SJSA1 (cell line): Measurements from ENCODE around the gene JOSD1. TPM values are rescaled to one million over a fixed set of nuclear protein-coding genes. Genes with fewer than 3 reads are reported as not detected.

Source experiments
- DNase-seq, 2 experiments: peaks; one replicate each; pipeline ENCODE4 v3.0.0-alpha.2; 2015 to 2020; ENCODE audit warnings: low spot score in 2 of 2, low read depth in 1 of 2
- H3K27ac ChIP-seq: fragments of 250-450 bp; sonication (Bioruptor Pico); 2 replicates; pipeline ENCODE4 v1.5.1; 2020; ENCODE audit warnings: mild to moderate bottlenecking, moderate library complexity
- H3K27me3 ChIP-seq: fragments of 250-450 bp; sonication (Bioruptor Pico); replicated peaks from 2 replicates; pipeline ENCODE4 v1.5.1; 2020; ENCODE audit warnings: mild to moderate bottlenecking, moderate library complexity
- H3K36me3 ChIP-seq: fragments of 250-450 bp; sonication (Bioruptor Pico); 2 replicates; pipeline ENCODE4 v1.5.1; 2020; ENCODE audit warnings: mild to moderate bottlenecking
- H3K4me1 ChIP-seq: fragments of 250-450 bp; sonication (Bioruptor Pico); replicated peaks from 2 replicates; pipeline ENCODE4 v1.6.1; 2021; ENCODE audit warnings: mild to moderate bottlenecking
- H3K4me3 ChIP-seq: fragments of 250-450 bp; sonication (Bioruptor Pico); 2 replicates; pipeline ENCODE4 v1.5.1; 2020; ENCODE audit warnings: mild to moderate bottlenecking
- H3K9me3 ChIP-seq: fragments of 250-450 bp; sonication (Bioruptor Pico); replicated peaks from 2 replicates; pipeline ENCODE4 v1.5.1; 2020; ENCODE audit warnings: mild to moderate bottlenecking
- total RNA-seq: library from RNA; depleted of rRNA; stranded (reverse); fragments of >200 nt; shearing (Covaris generic); gene quantifications from 2 replicates; pipeline ENCODE4 v1.2.3, GENCODE V29; 2014

The JOSD1 gene
- total RNA-seq, 1 experiment from 2014 or later: 67.0 TPM

DNA sequence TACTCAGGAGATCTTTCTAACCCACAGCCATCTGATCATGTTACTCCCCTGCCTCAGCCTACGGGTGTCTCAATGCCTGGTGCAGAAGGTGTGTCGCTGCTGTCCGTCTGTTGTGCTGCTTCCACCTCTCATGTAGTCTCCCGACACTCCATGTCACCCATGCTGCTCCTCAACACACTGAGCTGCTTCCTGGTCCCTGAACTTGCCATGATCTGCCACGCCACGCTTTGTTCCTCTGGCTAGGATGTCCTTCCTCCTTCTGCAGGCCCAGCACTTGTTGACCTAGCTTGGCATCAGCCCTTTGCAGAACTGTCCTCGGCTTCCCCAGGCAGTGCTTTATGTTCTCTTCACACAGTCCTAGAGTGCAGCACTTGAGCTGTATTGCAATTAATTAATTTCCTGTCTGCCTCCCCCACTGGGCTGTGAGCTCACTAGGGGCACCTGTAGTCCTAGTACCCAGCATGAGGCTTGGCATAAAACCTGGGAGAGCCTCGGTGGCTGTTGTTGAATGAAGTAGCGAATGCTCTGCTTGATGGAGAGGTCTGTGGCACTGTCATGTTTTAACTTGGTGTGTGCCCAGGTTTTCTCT is 14.5 kb upstream of the JOSD1 start:
- peaks cover 49% of the 10 kb centered on the region for H3K36me3 ChIP-seq
- H3K4me3 ChIP-seq: no peak overlapping the region
- H3K4me1 ChIP-seq: peaks cover 14% of the 10 kb centered on the region
- H3K27ac ChIP-seq: no peak overlapping the region
- no peak for DNase-seq
- H3K9me3 ChIP-seq: no peaks in the 10 kb centered on the region
- no peaks in the 10 kb centered on the region for H3K27me3 ChIP-seq

- Histone ChIP-seq H3K4me1 (peaks cover 11% of the 10 kb centered on the region), H3K27me3 (no peaks in the 10 kb centered on the region), H3K9me3 (no peaks in the 10 kb centered on the region), H3K4me3 (no peak overlapping the region), H3K27ac (no peak overlapping the region), H3K36me3 (peaks cover 56% of the 10 kb centered on the region)
- DNase-seq: no peak
Measured at GRCh38 chr22:38713921-38714320, 13.2 kb upstream of the JOSD1 start.

GRCh38 chr22:38712486-38713207 is 11.9 kb upstream of the JOSD1 start:
- Histone ChIP-seq H3K27ac (no peak overlapping the region), H3K4me3 (no peak overlapping the region), H3K27me3 (no peaks in the 10 kb centered on the region), H3K9me3 (no peaks in the 10 kb centered on the region), H3K4me1 (peaks cover 2% of the 10 kb centered on the region), H3K36me3 (peaks cover 55% of the 10 kb centered on the region)
- DNase-seq: no peak

DNA sequence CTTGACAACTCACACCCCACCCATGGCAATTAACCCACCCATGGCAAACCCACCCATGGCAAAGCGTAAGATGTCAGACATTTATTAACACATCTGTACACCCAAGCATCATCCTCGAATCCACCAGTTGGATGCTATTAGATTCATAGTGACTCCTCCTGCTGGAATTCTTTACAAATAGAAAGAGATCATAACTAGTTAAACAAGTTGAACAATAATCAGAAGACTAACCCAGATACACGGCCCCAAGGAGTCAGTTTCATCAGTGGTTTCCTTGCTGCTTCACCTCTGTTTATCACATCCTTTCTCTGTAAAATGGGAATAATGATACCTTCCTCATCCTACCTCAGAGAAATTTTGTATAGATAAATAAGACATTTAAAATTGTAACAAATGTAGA is 10.1 kb upstream of the JOSD1 start:
- Histone ChIP-seq H3K4me3 (no peak overlapping the region), H3K27me3 (no peaks in the 10 kb centered on the region), H3K9me3 (no peaks in the 10 kb centered on the region), H3K27ac (no peak overlapping the region), H3K36me3 (peaks cover 44% of the 10 kb centered on the region), H3K4me1 (peaks cover 11% of the 10 kb centered on the region)
- DNase-seq: no peak

DNA sequence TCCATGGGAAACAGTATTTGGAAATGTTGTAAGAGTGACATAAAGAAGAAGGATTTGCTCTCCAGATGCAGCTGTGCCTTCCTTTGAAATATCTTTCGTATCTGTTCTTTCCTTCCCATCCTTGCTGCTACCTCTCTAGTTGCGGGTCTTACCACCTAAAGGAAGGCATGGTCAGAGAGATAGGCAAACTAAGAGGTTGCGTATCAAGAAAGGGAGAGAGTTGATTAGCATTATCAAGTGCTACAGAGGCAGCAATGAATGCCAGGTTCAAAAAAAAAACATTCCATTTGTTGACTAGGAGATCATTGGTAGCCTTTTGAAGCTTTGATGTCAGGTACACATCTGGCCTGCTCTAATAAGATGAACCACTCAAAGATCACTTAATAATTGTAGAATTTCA is 9.6 kb upstream of the JOSD1 start:
- no peak overlapping the region for H3K27ac ChIP-seq
- no peaks in the 10 kb centered on the region for H3K9me3 ChIP-seq
- peaks cover 43% of the 10 kb centered on the region for H3K36me3 ChIP-seq
- DNase-seq: no peak
- H3K27me3 ChIP-seq: no peaks in the 10 kb centered on the region
- H3K4me1 ChIP-seq: peaks cover 11% of the 10 kb centered on the region
- H3K4me3 ChIP-seq: no peak overlapping the region

GRCh38 chr22:38709306-38709705 is 8.6 kb upstream of the JOSD1 start:
- no peak overlapping the region for H3K4me3 ChIP-seq
- DNase-seq: no peak
- H3K36me3 ChIP-seq: peaks cover 43% of the 10 kb centered on the region
- H3K9me3 ChIP-seq: no peaks in the 10 kb centered on the region
- H3K27ac ChIP-seq: no peak overlapping the region
- peaks cover 18% of the 10 kb centered on the region for H3K4me1 ChIP-seq
- H3K27me3 ChIP-seq: no peaks in the 10 kb centered on the region

DNA sequence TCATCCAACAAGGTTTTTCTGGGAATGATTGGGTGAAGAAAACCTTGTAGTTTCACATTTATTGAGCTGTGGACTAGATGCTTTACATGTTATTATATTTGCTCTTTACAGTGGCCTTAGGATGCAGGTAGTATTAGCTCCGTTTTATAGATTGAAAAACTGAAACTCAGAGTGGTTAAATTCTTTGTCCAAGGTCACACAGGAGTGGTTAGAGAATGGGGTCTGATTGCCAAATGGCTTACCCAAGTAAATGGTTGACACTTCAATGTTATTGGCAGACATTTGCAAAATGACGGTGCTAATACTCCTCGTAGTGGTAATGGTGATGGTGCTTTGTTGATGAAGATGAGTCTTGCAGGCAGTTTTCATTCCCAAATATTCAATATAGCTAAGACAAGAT is 7.2 kb upstream of the JOSD1 start:
- H3K9me3 ChIP-seq: no peaks in the 10 kb centered on the region
- H3K4me3 ChIP-seq: no peak overlapping the region
- peaks cover 43% of the 10 kb centered on the region for H3K36me3 ChIP-seq
- DNase-seq: no peak
- H3K27ac ChIP-seq: no peak overlapping the region
- no peaks in the 10 kb centered on the region for H3K27me3 ChIP-seq
- H3K4me1 ChIP-seq: peaks cover 18% of the 10 kb centered on the region

GRCh38 chr22:38707346-38707745 is 6.6 kb upstream of the JOSD1 start:
- Histone ChIP-seq H3K4me3 (no peak overlapping the region), H3K27ac (peak overlapping the region; percentile 75; the same call in 1 of the 2 replicates), H3K36me3 (peaks cover 37% of the 10 kb centered on the region), H3K4me1 (peaks cover 18% of the 10 kb centered on the region), H3K9me3 (no peaks in the 10 kb centered on the region), H3K27me3 (no peaks in the 10 kb centered on the region)
- DNase-seq: no peak

DNA sequence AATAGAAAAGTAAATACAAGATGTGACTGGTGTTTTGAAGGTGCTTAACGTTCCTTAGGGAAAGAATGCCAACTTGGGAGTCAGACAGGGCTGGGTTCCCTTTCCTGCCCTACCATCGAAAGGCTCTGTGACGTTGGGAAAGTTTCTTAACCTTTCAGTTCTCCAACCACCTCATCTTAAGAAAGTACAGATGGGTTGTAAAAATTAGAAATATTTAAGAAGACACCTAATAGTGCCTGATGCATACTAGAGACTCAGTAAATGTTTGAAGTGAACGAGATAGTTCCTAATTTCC is 6.1 kb upstream of the JOSD1 start:
- Histone ChIP-seq H3K27ac (peak overlapping the region; percentile 75), H3K27me3 (no peaks in the 10 kb centered on the region), H3K4me3 (peak overlapping the region; percentile 90), H3K36me3 (peaks cover 32% of the 10 kb centered on the region), H3K4me1 (peaks cover 18% of the 10 kb centered on the region), H3K9me3 (no peaks in the 10 kb centered on the region)
- no peak for DNase-seq

GRCh38 chr22:38706101-38706900 is 5.6 kb upstream of the JOSD1 start:
- peaks cover 21% of the 10 kb centered on the region for H3K4me1 ChIP-seq
- peak overlapping the region; percentile 75 for H3K27ac ChIP-seq
- peak in 1 of 2 experiments; percentile 62 for DNase-seq
- H3K27me3 ChIP-seq: no peaks in the 10 kb centered on the region
- H3K9me3 ChIP-seq: no peaks in the 10 kb centered on the region
- H3K36me3 ChIP-seq: peaks cover 30% of the 10 kb centered on the region
- H3K4me3 ChIP-seq: peak overlapping the region; percentile 90

- peaks cover 35% of the 10 kb centered on the region for H3K36me3 ChIP-seq
- H3K9me3 ChIP-seq: peaks cover 6% of the 10 kb centered on the region; the same call in 1 of the 2 replicates
- peak within 1 kb of the TSS; percentile 75 for H3K27ac ChIP-seq
- peak; percentile 99 to 100 for DNase-seq
- peaks cover 29% of the 10 kb centered on the region for H3K4me1 ChIP-seq
- no peaks in the 10 kb centered on the region for H3K27me3 ChIP-seq
- H3K4me3 ChIP-seq: peak within 1 kb of the TSS; percentile 90
Measured at GRCh38 chr22:38705235-38706100, 4.7 kb upstream of the JOSD1 start, which contains the start of gene GTPBP1. Gene GTPBP1 (plus strand): TSS chr22:38705944. CDS start chr22:38705956, 12 bp downstream.

DNA sequence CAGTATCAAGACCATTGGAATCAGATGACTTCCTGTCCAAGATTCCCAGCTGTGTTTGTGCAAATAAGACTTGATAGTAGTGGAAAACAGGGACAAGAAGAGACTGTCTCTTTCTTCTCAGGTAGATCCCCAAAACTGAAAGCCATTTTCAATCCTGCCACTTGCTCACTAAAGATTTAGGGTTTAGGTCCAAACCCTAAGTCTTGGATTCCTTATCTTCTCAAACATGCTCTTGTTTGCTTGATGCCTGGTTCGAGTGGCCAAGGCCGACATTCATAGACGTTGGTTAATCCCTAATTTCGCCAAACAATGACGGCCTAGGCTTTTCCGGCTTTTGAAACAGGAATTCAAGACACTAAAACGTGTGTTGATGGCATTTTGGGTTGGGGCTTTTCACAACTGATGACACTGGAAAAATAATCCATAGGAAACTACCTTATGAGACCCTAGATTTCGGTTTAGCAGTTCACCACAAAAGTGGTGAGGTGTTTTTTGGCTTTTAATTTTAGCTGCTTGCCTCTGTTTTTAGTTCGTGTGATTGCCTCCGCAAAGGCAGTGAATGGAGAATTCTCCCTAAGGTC is 4.0 kb upstream of the JOSD1 start:
- H3K36me3 ChIP-seq: peaks cover 30% of the 10 kb centered on the region
- H3K27me3 ChIP-seq: no peaks in the 10 kb centered on the region
- peaks cover 6% of the 10 kb centered on the region; the same call in 1 of the 2 replicates for H3K9me3 ChIP-seq
- H3K4me1 ChIP-seq: peaks cover 29% of the 10 kb centered on the region
- H3K4me3 ChIP-seq: peak overlapping the region; percentile 17
- DNase-seq: no peak
- H3K27ac ChIP-seq: no peak overlapping the region

DNA sequence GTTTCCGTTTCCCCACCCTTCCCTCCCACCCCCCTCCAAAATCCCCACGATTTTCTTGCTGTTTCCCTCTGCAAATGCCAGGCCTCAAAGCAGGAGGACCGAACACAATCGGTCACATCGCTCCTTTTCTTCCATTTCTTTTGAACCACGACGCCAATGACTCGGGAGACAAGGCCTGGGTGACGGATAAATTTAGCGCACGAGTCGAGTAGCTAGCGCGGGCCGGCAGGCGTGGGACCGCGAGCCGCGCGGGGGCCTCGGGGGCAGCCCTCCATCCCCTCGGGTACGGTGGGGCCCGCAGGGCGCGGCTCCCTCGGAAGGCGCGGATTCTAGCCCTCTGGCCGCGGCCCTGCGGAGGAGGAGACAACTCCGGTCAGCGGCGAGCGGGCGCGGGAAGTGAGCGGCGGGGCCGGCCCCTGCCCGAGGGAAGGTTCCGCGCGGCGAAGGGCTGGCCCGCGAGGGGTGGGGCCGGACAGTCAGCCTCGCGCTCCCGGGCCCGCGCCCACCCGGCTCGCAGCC is 414 bp downstream of the JOSD1 start:
- no peaks in the 10 kb centered on the region for H3K27me3 ChIP-seq
- DNase-seq: peak; percentile 77 to 78
- H3K4me3 ChIP-seq: peak overlapping the region; percentile 97
- peaks cover 31% of the 10 kb centered on the region for H3K36me3 ChIP-seq
- peaks cover 6% of the 10 kb centered on the region; the same call in 1 of the 2 replicates for H3K9me3 ChIP-seq
- peak overlapping the region; percentile 93 for H3K27ac ChIP-seq
- H3K4me1 ChIP-seq: peaks cover 54% of the 10 kb centered on the region
